Measurements from ENCODE around the gene URM1.
"Not testable (repeated sequence)": the region's sequence is repeated elsewhere in the genome, so short reads cannot be mapped to it uniquely, and the experiment has no call there.

The URM1 gene

DNA sequence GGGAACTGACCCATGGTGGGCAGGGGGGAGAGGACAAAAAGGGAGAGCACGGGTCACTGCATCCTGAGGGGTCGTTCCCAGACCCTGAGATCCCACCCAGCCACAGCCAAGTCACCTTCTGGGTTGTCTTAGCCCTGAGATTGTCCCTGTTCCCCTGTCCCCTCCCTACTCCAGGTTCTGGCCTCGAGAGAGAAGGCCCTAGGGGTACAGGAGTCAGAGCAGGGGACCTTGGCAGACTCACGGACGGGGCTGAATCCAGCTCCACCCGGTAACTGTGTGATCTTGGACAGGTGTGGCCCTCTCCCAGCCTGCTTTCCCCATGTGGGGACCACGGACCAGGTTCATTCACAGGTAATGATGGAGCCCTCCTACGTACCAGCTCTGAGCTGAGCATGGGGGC, 38.3 kb downstream of the URM1 start:
- no peak for DNase-seq (ENCODE audit: low spot score)

DNA sequence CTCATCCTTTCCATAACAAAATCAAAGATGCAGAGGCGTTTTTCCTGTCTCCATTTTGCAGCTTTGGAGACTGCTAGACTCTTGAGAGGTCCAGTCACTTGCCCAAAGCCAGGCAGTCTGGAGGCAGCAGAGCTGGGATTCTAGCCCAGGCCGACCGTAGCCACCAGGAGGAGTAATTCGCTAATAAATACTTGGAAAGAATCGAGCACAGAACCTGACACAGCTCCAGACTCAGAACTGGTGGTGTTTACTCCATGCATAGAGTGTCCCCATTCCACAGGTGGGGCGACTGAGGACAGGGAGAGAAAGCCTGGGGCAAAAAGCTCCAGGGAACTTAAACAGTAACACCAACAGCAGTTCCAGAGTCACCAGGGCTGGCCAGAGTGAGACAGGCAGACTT, 38.8 kb downstream of the URM1 start:
- DNase-seq (ENCODE audit: low spot score), result no peak

DNA sequence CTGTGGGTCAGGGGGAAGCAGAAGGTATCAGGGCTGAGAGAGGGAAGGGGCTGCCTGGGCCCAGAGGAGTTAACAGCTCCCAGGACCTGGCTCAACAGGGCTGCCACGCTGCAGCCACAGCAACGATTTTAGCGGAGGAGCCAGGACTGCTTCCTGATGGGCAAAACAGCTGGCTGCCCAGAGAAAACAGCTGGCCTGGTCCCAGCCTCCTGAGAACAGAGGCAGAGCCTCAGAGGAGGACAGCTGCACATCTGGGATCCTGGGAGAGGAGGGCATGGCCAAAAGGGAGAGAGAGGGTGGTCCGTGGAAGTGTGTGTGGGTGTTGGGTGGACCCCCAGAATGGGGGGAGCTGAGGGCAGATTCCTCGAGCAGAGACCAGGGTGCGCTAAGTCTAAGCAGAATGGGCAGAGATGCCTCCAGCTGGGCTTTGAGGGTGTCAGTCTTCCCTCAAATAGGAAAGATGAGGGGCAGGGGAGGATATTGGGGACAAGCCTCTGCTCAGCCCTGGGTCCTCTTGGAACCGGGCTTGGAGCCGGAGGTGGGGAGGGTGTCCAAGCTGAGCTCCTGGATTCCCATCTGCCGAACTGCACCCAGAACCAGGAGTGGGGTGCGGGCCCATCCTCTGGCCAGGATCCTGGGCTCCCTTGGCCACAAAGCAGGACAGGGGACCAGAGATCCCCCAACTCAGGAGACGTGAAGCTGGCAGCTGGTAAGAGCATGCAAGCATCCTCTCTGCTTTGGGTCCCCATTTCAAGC, 40.4 kb downstream of the URM1 start:
- no peak for DNase-seq (ENCODE audit: low spot score)

DNA sequence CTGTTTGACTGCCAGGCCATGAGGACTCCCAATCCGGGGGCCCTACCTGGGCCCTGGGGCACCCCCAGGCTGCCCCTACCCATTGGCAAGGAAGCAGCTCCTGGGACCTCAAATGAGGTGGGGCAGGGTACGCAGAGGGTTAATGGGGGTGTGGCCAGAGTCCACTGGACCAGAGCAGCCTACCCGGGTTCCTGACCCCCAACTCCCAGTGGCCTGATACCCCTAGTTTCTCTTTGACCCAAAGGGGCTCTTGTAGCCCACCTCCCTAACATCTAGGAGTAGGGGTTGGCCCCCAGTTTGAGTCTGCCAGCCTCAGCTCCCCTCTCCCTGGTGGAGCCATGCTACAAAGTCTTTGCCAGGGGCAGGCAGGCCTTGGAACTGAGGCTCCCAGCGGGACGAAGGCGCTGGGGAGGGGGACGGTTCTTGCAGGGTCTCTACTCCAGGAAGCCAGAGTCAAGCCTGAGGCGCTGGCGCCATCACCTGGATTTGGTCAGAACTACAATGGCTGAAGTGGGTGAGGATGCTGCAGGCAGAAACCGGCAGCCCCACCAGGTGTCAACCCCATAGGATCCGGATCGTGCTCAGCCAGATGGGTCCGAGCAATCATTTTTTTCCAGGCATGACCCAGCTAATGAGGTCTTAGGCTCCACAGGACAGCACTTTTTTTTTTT, 41.1 kb downstream of the URM1 start:
- DNase-seq (ENCODE audit: low spot score), result peak; percentile 87

DNA sequence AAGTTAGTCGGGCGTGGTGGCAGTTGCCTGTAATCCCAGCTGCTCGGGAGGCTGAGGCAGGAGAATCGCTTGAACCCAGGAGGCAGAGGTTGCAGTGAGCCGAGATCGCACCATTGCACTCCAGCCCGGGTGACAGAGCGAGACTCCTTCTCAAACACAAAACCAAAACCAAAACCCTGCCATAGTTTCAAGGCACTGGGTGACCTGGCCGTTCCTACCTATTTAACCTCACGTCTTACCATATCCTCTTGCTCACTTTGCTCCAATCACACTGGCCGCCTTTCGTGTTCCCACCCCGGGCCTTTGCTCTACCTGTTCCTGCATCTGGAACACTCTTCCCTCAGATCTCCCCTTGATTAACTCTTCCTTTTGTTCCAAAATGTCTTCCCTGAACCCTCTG, 42.6 kb downstream of the URM1 start:
- not testable (repeated sequence) for DNase-seq (ENCODE audit: low spot score)

DNA sequence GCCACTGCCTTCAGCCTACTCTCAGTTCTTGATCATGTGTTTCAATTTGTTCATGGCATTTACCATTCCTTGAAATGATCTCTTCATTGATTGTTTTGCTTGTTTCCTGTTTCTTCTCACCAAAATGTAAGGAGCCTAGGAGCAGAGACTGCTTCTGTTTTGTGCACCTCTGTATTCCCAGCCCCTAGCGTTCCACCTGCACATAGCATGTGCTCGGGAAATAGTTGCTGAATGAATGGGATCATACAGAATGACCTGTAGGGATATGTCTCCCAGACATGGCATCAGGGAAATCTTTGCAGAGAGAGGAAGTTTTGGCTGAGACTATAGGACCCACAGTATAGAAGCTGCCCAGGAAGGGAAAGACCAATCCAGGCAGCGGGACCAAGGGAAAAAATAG, 43.3 kb downstream of the URM1 start:
- no peak for DNase-seq (ENCODE audit: low spot score)

DNA sequence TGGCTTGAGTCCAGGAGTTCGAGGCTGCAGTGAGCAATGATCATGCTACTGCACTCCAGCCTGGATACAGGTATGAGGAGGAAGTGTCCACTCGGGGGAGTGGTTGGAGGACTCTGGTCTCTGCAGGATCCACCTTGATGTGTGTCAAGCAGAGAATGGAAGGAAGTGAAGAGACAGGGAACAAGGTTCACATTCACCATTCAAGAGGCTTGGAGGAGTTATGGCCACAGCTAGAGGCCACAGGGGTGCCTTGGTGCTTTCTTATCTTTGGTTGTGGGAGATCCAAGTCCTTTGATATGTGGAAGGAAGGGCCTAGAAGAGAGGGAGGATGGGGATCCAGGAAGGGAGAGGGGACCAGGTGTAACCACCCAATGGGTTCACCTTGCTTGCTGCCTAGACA, 44.1 kb downstream of the URM1 start:
- no peak for DNase-seq (ENCODE audit: low spot score)

DNA sequence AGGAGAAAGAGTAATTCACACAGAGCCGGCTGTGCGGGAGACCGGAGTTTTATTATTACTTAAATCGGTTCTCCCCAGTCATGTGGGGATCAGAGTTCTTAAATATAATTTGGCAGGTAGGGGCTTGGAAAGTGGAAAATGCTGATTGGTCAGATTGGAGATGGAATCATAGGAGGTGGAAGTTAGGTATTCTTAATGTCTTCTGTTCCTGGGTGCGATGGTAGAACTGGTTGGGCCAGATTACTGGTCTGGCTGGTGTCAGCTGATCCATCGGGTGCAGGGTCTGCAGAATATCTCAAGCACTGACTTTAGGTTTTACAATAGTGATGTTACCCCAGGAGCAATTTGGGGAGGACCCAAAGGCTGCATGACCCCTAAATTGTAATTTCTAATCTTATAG, 44.8 kb downstream of the URM1 start:
- no peak for DNase-seq (ENCODE audit: low spot score)

DNA sequence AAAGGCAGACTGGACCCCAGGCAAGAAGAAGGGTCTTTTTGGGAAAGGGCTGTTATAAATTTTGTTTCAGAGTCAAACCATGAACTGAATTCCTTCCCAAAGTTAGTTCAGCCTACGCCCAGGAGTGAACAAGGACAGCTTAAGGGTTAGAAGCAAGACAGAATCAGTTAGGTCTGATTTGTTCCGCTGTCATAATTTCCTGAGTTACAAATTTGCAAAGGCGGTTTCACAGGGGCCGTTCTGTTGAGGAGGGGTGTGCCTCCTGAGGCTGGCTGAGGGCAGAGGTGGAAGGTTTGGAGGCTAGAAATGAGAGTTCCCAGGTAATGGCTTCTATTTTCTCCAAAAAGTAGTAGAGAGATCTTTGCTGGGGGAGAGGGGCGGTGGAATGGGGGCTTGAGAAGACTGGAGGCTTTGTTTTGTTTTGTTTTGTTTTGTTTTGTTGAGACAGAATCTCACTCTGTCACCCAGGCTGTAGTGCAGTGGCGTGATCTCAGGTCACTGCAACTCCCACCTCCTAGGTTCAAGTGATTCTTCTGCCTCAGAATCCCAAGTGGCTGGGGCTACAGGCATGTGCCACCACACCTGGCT, 45.4 kb downstream of the URM1 start:
- no peak for DNase-seq (ENCODE audit: low spot score)

DNA sequence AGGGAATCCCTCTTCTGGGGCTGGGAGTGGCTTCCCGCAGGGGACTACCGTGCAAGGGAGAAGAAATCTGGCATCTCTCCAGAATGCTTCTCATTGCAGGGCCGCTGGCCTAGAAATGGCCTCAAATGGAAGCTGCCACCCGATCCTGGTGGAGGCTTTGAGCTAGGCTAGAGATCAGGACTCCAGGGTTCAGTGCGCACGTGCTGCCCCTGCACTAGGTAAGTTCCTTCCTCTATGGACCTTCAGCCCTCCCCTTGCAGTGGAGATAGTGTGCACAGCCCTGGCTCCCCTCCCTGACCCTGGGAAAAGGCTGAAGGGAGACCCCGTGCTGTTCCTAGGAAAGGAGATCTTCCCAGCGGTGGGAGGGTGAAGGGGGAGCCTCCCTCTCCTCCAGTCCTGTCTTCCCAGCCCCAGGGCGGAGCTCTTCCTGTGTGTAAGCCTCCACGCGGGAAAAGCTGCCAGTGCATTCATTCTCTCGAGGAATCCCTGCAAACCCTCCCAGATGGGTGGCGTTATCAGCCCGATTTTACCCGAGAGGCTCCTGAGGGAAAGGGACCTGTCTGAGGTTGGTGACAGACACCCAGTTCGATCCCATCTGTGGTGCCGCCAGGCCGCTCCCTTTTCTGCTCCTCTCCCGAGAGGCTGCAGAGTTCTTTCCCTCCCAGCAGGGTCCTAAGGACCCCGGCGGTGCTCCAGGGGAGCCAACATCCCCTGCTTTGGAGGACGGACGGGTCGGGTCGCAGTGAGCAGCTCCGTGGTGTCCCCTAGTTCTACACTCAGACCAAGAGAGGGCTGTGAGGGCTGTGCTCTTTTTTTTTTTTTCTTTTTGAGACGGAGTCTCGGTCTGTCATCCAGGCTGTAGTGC, 48.1 kb downstream of the URM1 start:
- no peak for DNase-seq (ENCODE audit: low spot score)

DNA sequence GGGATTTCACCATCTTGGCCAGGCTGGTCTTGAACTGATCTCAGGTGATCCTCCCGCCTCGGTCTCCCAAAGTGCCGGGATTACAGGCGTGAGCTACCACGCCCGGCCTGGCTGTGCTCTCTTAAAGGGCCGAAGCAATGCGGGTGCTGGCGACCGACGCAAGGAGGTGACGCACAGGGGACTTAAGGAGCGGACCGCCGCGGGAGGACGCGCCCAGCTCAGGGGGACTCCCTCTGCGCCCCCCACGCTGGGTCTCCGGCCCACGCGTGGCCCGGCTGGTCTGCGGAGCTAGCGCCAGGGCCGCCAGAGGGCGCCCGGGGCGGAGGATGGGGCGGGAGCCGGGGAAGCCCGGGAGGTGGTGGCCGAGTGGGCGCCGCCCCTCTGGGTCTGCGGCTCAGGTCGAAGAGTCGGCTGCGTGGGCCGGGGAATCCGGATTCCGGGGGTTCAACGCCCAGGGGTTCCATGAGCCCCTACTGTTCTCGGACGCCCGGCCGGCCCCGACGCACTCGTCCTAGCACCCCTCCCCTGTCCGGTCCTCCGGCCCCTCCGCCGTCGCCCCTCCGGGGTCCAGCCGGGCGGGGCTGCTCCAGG, 49.0 kb downstream of the URM1 start:
- DNase-seq (ENCODE audit: low spot score), result peak; percentile 94

DNA sequence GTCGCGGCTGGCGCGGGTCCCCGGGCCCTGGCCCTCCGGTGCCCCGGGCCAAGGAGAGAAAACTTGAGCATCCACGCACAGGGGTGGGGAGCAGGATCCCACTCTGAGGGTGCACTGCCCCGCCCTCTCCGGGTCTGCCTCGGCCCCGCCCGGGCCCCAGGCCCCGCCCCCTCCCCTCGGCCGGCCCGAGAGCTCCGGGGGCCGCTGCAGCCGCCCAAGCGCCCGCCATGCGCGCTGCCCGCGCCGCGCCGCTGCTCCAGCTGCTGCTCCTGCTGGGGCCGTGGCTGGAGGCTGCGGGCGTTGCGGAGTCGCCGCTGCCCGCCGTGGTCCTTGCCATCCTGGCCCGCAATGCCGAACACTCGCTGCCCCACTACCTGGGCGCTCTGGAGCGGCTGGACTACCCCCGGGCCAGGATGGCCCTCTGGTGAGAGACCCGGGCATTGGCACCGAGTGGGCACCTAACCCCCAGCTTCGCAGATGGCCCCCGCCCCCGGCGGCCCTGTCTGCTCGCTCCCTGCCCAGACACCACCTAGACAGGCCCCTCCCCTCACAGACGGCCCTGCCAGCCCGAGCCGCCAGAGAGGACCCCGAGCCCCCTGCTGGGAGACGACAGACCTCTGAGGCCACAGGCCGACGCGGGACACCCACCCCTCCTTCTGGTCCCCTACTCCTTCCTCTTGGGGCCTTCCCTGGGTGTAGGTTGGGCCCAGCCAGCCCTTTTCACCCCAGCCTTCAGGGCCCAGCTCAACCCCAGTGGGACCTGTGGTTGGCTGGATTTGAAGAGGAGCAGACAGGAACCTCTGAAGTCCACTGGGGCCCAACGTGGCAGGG, 49.7 kb downstream of the URM1 start, which contains the start of gene CERCAM:
CERCAM (plus strand) TSS at position 207 of the 831 bp plus-strand sequence; CDS start at position 228, 21 bp downstream.
- peak; percentile 93 for DNase-seq (ENCODE audit: low spot score)

DNA sequence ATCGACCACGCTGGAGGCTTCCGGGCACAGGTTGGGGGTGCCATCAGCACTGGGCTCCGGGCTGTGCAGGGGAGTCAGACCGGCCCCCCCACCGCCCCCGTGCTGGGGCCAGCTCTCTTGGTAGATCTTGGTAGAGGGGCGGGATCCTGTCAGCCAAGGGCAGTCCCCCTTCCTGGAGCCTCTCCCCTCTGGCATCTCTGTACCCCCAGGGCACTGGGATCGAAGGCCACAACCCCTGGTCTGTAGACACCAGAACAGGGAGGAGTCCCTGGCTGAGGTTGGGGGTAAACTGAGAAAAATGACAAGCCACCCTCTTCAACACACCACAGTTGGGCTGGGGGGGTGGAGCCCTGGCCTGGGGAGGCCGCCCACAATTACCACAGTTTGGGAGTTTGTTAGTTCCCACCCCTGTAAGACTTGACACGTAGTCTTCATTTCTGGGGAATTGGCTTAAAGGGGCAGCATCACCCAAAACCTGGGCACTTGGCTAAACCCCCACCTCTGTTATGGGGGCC, 50.4 kb downstream of the URM1 start:
- DNase-seq (ENCODE audit: low spot score), result no peak

DNA sequence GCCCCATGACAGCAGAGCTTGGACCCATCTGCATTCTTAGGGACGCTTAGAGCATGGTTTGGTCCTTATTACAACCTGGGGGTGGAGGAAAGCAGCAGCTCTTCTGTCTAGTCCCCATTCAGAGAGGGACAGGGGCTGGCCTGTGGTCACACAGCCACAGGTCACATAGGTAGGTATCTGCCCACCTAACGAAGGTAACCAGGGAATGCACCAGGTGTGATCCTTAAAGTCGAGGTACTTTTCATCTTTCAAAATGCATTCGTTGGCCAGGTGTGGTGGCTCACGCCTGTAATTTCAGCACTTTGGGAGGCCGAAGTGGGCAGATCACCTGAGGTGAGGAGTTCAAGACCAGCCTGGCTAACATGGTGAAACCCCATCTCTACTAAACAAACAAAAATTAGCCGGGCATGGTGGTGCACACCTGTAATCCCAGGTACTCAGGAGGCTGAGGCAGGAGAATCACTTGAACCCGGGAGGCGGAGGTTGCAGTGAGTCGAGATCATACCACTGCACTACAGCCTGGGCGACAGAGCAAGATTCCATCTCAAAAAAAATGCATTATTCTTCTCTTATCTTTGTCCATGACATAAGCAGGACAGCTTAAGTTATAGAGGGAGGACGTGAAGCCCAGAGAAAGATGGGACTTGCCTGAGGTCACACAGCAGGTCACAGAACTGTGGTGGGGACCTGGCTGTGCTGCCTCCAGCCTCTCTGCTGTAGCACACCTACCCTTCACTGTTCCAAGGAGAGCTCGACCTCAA, 51.0 kb downstream of the URM1 start:
- not testable (repeated sequence) for DNase-seq (ENCODE audit: low spot score)

DNA sequence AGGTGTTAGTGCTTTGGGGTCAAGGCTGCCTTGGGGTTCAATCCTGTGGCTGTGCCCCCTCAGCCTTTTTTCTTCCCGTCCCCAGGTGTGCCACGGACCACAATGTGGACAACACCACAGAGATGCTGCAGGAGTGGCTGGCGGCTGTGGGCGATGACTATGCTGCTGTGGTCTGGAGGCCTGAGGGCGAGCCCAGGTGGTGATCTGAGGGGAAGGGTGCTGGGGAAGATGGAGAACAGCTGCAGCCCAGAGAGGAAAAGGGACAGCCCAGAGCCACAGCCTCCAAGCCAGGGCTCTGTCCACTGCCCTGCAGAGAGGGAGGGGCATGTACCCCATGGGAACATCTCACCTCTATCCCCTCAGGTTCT, 51.6 kb downstream of the URM1 start:
- no peak for DNase-seq (ENCODE audit: low spot score)

DNA sequence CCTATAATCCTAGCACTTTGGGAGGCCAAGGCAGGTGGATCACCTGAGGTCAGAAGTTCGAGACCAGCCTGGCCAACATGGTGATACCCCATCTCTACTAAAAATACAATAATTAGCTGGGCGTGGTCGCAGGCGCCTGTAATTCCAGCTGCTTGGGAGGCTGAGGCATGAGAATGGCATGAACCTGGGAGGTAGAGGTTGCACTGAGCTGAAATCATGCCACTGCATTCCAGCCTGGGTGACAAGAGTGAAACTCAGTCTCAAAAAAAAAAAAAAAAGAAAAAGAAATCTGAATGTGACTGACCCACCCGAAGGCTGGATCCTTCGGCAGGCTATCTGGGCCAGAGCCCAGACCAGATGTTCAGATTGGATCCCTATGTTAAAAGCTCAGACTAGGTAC, 52.2 kb downstream of the URM1 start:
- not testable (repeated sequence) for DNase-seq (ENCODE audit: low spot score)

DNA sequence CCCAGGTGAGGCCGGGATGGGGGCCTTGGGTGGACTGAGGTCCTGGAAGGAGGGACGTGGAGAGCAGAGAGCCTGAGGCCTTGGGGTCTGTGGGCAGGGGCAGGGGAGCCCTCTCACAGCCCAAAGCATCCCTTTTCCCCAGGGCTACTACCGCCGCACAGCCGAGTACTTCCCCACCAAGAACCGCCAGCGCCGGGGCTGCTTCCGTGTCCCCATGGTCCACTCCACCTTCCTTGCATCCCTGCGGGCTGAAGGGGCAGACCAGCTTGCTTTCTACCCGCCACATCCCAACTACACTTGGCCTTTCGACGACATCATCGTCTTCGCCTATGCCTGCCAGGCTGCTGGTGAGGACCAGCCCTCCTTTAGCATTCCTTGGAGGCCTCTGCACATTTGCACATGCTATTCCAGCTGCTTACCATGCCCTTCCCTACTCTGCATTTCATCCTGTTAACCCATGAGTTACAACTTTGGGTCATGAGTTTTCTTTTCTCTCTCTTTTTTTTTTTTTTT, 53.1 kb downstream of the URM1 start:
- no peak for DNase-seq (ENCODE audit: low spot score)

DNA sequence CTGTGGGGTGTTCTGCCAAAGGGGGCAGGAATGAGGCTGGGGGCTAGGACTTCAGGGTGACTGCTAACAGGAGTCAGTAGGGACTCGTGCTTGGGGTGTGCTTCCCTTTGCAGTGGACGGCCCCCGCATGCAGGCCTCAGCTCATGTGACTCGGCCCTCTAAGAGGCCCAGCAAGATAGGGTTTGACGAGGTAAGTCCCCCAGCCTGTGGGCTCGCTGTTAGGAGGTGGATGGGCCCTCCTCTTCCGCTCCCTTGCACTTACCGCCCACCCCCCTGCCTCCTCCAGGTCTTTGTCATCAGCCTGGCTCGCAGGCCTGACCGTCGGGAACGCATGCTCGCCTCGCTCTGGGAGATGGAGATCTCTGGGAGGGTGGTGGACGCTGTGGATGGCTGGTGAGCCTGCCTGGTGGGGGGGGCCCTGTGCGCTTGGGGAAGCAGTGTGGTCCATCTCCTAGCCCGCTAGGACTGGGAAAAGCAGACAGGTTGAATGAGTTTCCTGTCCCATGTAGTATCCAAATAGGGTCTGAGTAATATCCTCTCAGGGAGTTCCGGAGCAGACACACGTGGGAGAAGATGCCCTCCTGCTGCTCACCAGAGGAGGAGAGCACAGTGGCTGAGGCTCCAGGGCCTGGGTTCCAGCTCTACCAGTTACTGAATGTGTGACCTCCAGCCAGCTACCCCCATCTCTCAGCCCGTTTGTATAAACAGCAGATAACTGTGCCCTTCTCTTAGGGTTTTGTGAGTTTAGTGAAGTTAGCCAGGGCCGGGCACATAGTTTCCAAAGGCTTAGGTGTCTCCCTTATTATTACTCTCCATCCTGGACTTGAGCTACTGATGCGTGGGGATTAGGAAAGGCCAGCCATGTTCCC, 57.7 kb downstream of the URM1 start:
- DNase-seq (ENCODE audit: low spot score), result no peak
